ENCODE data around the gene PCGF3.

- TF ChIP-seq CTCF (IDR thresholded peaks at IDR 0.05) (no peak), POLR2AphosphoS5 (IDR thresholded peaks at IDR 0.05) (no peak), POLR2A (IDR thresholded peaks at IDR 0.05; ENCODE audit: low read depth) (no peak), EP300 (IDR thresholded peaks at IDR 0.05) (no peak)
Measured at GRCh38 chr4:732911-733630, 27.4 kb downstream of the PCGF3 start.

Measured in esophagus muscularis mucosa (tissue), 4 donors.